ENCODE results near the gene HPSE2.

HPSE2 gene

GRCh38 chr10:98481404-98481945, 754.2 kb downstream of the HPSE2 start:
- no peak for TF ChIP-seq CTCF (IDR thresholded peaks at IDR 0.05; ENCODE audit: low read depth, low read length, missing control alignments)
- no peak overlapping the region for H3K4me3 ChIP-seq (replicated peaks; ENCODE audit: low read depth, low read length)
- DNase-seq (ENCODE audit: extremely low read depth, low read depth): no peak

- no peak for TF ChIP-seq CTCF (IDR thresholded peaks at IDR 0.05; ENCODE audit: low read depth, low read length, missing control alignments)
- DNase-seq (ENCODE audit: extremely low read depth, low read depth): no peak
- H3K4me3 ChIP-seq (replicated peaks; ENCODE audit: low read depth, low read length): no peak overlapping the region
Measured at GRCh38 chr10:98478430-98479222, 757.0 kb downstream of the HPSE2 start.

- no peak overlapping the region for H3K4me3 ChIP-seq (replicated peaks; ENCODE audit: low read depth, low read length)
- TF ChIP-seq CTCF (IDR thresholded peaks at IDR 0.05; ENCODE audit: low read depth, low read length, missing control alignments): no peak
- no peak for DNase-seq (ENCODE audit: extremely low read depth, low read depth)
Measured at GRCh38 chr10:98477861-98478260, 757.8 kb downstream of the HPSE2 start.

- TF ChIP-seq CTCF (IDR thresholded peaks at IDR 0.05; ENCODE audit: low read depth, low read length, missing control alignments): no peak
- DNase-seq (ENCODE audit: extremely low read depth, low read depth): no peak
- no peak overlapping the region for H3K4me3 ChIP-seq (replicated peaks; ENCODE audit: low read depth, low read length)
Measured at GRCh38 chr10:98474628-98475027, 761.0 kb downstream of the HPSE2 start.

GRCh38 chr10:98472196-98472595, 763.5 kb downstream of the HPSE2 start:
- DNase-seq (ENCODE audit: extremely low read depth, low read depth): no peak
- TF ChIP-seq CTCF (IDR thresholded peaks at IDR 0.05; ENCODE audit: low read depth, low read length, missing control alignments): no peak
- no peak overlapping the region for H3K4me3 ChIP-seq (replicated peaks; ENCODE audit: low read depth, low read length)

GRCh38 chr10:98470850-98471249, 764.8 kb downstream of the HPSE2 start:
- no peak for DNase-seq (ENCODE audit: extremely low read depth, low read depth)
- TF ChIP-seq CTCF (IDR thresholded peaks at IDR 0.05; ENCODE audit: low read depth, low read length, missing control alignments): no peak

More at GRCh38 chr10:98470850-98471249, 764.8 kb downstream of the HPSE2 start:
- no peak overlapping the region for H3K4me3 ChIP-seq (replicated peaks; ENCODE audit: low read depth, low read length)

Data from HFF-Myc (cell line).